Keratinocyte (primary cell): ENCODE results near the gene HS3ST3A1. TPM values are rescaled to one million over a fixed set of nuclear protein-coding genes. Genes with fewer than 3 reads are reported as not detected.

ENCODE experiments used
- DNase-seq: peaks from one replicate; pipeline ENCODE4 v3.0.0-alpha.2; 2011; ENCODE audit warnings: low read depth, missing footprints, low spot score
- FAIRE-seq: peaks from 2 replicates; lab custom pipeline; 2011; peaks lifted over from hg19 to GRCh38; lab: Jason Lieb, UNC
- H2AFZ ChIP-seq: 2 replicates; pipeline ENCODE4 v1.6.0; 2012; ENCODE audit warnings: low read length, control low read depth, inconsistent platforms; ENCODE audit not compliant: control insufficient read depth
- H3K27ac ChIP-seq: 2 replicates; pipeline ENCODE4 v1.5.1; 2011; ENCODE audit warnings: low read length; ENCODE audit not compliant: control insufficient read depth, insufficient read depth
- H3K27me3 ChIP-seq: 3 replicates; pipeline ENCODE4 v1.6.0; 2011; ENCODE audit warnings: low read length; ENCODE audit not compliant: control insufficient read depth, insufficient read depth; ENCODE audit errors: extremely low read depth
- H3K36me3 ChIP-seq, 2 experiments: 2 replicates in 1 of 2; 3 replicates in 1 of 2; pipeline ENCODE4 v1.5.1; 2011; ENCODE audit warnings: low read length in 2 of 2, mild to moderate bottlenecking in 1 of 2; ENCODE audit not compliant: control insufficient read depth in 2 of 2, insufficient read depth in 2 of 2; ENCODE audit errors: extremely low read depth in 1 of 2
- H3K4me1 ChIP-seq: 3 replicates; pipeline ENCODE4 v1.5.1; 2011; ENCODE audit warnings: low read length; ENCODE audit not compliant: control insufficient read depth, insufficient read depth; ENCODE audit errors: extremely low read depth
- H3K4me2 ChIP-seq: 3 replicates; pipeline ENCODE4 v1.6.0; 2011; ENCODE audit warnings: low read depth, low read length; ENCODE audit not compliant: control insufficient read depth, insufficient read depth; ENCODE audit errors: extremely low read depth
- H3K4me3 ChIP-seq, 3 experiments: fragments of 200-600 bp in 1 of 3; sonication (generic) in 1 of 3; 2 replicates in 2 of 3; 3 replicates in 1 of 3; pipeline ENCODE4 v1.5.1; 2011 to 2016; ENCODE audit warnings: low read length in 3 of 3, mild to moderate bottlenecking in 3 of 3, control low read depth in 2 of 3, inconsistent platforms in 1 of 3, low read depth in 1 of 3, mixed read lengths in 1 of 3, mixed run types in 1 of 3, moderate library complexity in 1 of 3; ENCODE audit not compliant: control insufficient read depth in 2 of 3, insufficient read depth in 2 of 3; ENCODE audit errors: extremely low read depth in 1 of 3
- H3K79me2 ChIP-seq: 2 replicates; pipeline ENCODE4 v1.6.0; 2012; ENCODE audit warnings: low read length; ENCODE audit not compliant: control insufficient read depth, insufficient read depth
- H3K9ac ChIP-seq: 3 replicates; pipeline ENCODE4 v1.6.0; 2011; ENCODE audit warnings: low read length; ENCODE audit not compliant: control insufficient read depth, insufficient read depth; ENCODE audit errors: extremely low read depth
- H3K9me1 ChIP-seq: 3 replicates; pipeline ENCODE4 v1.6.0; 2011; ENCODE audit warnings: low read length; ENCODE audit not compliant: control insufficient read depth, insufficient read depth; ENCODE audit errors: extremely low read depth
- H3K9me3 ChIP-seq: 2 replicates; pipeline ENCODE4 v1.5.1; 2012; ENCODE audit warnings: low read depth, low read length; ENCODE audit not compliant: control insufficient read depth
- H4K20me1 ChIP-seq: 3 replicates; pipeline ENCODE4 v1.6.0; 2011; ENCODE audit warnings: low read length; ENCODE audit not compliant: control insufficient read depth, insufficient read depth; ENCODE audit errors: extremely low read depth
- EZH2 ChIP-seq: IDR thresholded peaks from one replicate; pipeline ENCODE4 v1.6.1; 2012; ENCODE audit warnings: inconsistent platforms, mild to moderate bottlenecking, low read length, moderate library complexity
- dilution Hi-C: fragments of 300-500 bp; cut with MboI; formaldehyde crosslinking; loops from one replicate; pipeline ENCODE4 v1.7.0; 2020; ENCODE audit warnings: low sequenced_read_pairs; ENCODE audit not compliant: extremely low pct_ligation_motif_present
- polyA plus RNA-seq, 5 experiments: library from polyadenylated mRNA; depleted of rRNA in 3 of 5; stranded (reverse) in 3 of 5; stranded (forward) in 1 of 5; unstranded in 1 of 5; fragments of >200 nt; gene quantifications; 1 replicate in 1 of 5; 2 replicates in 3 of 5; 3 replicates in 1 of 5; pipeline versions ENCODE4 v1.2.1 to v1.2.3, GENCODE V29; 2011 to 2012; ENCODE audit warnings: missing spikeins in 2 of 5, low read depth in 1 of 5, low replicate concordance in 1 of 5
- TF ChIP-seq, protein P1 (sequence below), 3 experiments: IDR thresholded peaks in 1 of 3; conservative IDR thresholded peaks in 1 of 3; optimal IDR thresholded peaks in 1 of 3; 2 replicates in 2 of 3; 3 replicates in 1 of 3; pipeline versions ENCODE3 to v1.5.1; 2011; ENCODE audit warnings: low read length in 3 of 3, mild to moderate bottlenecking in 3 of 3, moderate library complexity in 2 of 3, control low read depth in 1 of 3, inconsistent platforms in 1 of 3; ENCODE audit not compliant: insufficient read depth in 2 of 3; ENCODE audit errors: extremely low read depth in 1 of 3

Gene HS3ST3A1
- polyA plus RNA-seq, 1 donor (not counting 4 experiments of a cell fraction or from before 2014, with no cell fraction given): 0.04 TPM

DNA sequence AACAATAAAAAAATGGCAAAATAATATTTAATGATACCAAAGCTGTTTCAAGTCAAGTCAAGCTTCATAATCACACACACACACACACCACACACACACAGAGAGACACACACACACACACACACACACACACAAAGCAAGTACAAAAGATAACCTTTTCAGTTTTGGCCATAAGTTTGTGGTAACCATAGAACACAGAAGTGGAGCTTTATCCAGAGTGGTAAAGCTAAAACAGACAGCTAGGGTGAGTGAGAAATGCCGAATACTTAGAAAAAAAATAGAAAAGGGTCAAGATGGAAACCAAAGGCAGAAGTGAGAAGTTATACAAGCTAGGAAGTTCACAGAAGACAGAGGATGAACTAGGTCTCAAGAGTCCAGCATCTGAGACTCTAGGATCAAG is 79.0 kb downstream of the HS3ST3A1 start:
- Histone ChIP-seq H3K9ac (no peak overlapping the region), H3K4me3 (no peak overlapping the region), H3K9me3 (no peaks in the 10 kb centered on the region), H3K4me2 (no peak overlapping the region), H3K36me3 (no peaks in the 10 kb centered on the region), H2AFZ (no peak overlapping the region), H3K4me1 (no peaks in the 10 kb centered on the region), H3K27me3 (no peaks in the 10 kb centered on the region), H3K79me2 (no peaks in the 10 kb centered on the region), H3K9me1 (no peaks in the 10 kb centered on the region), H3K27ac (no peak overlapping the region), H4K20me1 (no peaks in the 10 kb centered on the region)
- dilution Hi-C loops: no loop called here
- FAIRE-seq (no peak), DNase-seq (no peak)
- TF ChIP-seq, protein P1, sequence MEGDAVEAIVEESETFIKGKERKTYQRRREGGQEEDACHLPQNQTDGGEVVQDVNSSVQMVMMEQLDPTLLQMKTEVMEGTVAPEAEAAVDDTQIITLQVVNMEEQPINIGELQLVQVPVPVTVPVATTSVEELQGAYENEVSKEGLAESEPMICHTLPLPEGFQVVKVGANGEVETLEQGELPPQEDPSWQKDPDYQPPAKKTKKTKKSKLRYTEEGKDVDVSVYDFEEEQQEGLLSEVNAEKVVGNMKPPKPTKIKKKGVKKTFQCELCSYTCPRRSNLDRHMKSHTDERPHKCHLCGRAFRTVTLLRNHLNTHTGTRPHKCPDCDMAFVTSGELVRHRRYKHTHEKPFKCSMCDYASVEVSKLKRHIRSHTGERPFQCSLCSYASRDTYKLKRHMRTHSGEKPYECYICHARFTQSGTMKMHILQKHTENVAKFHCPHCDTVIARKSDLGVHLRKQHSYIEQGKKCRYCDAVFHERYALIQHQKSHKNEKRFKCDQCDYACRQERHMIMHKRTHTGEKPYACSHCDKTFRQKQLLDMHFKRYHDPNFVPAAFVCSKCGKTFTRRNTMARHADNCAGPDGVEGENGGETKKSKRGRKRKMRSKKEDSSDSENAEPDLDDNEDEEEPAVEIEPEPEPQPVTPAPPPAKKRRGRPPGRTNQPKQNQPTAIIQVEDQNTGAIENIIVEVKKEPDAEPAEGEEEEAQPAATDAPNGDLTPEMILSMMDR (optimal IDR thresholded peaks at IDR 0.05 in 1 of 3, IDR thresholded peaks at IDR 0.05 in 1 of 3, conservative IDR thresholded peaks at IDR 0.05 in 1 of 3; ENCODE audit: extremely low read depth in 1 of 3, insufficient read depth in 2 of 3, low read length in 3 of 3): no peak
- TF ChIP-seq EZH2: no peak

DNA sequence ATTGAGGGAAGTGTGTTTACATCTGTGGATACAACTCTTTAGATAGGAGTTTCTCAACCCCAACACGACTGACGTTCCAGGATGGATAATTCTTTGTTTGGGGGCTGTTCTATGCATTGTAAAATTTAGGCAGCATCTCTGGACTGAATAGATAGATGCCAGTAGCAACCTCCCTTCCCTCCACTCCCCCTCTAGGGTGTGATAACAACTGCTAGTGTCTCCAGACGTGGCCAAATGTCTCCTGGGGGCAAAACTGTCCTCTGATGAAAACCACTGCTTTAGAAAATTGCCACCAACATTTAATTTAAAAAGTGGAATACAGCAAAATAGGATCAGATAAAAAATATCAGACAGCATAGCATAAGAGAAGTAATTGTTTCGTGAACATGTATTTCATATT is 79.9 kb downstream of the HS3ST3A1 start:
- no peak for FAIRE-seq

More for the DNA sequence above, 79.9 kb downstream of the HS3ST3A1 start:
- no peaks in the 10 kb centered on the region for H3K36me3 ChIP-seq
- no peaks in the 10 kb centered on the region for H4K20me1 ChIP-seq
- H3K27me3 ChIP-seq: no peaks in the 10 kb centered on the region
- no peak overlapping the region for H3K27ac ChIP-seq
- no peak for DNase-seq
- TF ChIP-seq EZH2: no peak
- TF ChIP-seq, protein P1 (optimal IDR thresholded peaks at IDR 0.05 in 1 of 3, IDR thresholded peaks at IDR 0.05 in 1 of 3, conservative IDR thresholded peaks at IDR 0.05 in 1 of 3; ENCODE audit: extremely low read depth in 1 of 3, insufficient read depth in 2 of 3, low read length in 3 of 3): no peak
- H3K4me1 ChIP-seq: no peaks in the 10 kb centered on the region
- H3K9me3 ChIP-seq: no peaks in the 10 kb centered on the region
- no peak overlapping the region for H3K4me3 ChIP-seq
- no peaks in the 10 kb centered on the region for H3K79me2 ChIP-seq
- H3K9ac ChIP-seq: no peak overlapping the region
- no peak overlapping the region for H2AFZ ChIP-seq
- no peaks in the 10 kb centered on the region for H3K9me1 ChIP-seq
- H3K4me2 ChIP-seq: no peak overlapping the region
- dilution Hi-C loops: no loop called here
